PC-9 (cell line): ENCODE measurements around the gene ZACN.

ENCODE experiments used
- CTCF ChIP-seq: fragments of 200-600 bp; sonication (generic); conservative IDR thresholded peaks from 2 replicates; pipeline ENCODE4 v1.6.1; 2017; ENCODE audit warnings: mixed run types, antibody characterized with exemption, mild to moderate bottlenecking, moderate library complexity
- EZH2 ChIP-seq: fragments of 200-600 bp; sonication (generic); IDR thresholded peaks from 2 replicates; pipeline ENCODE4 v1.8.0; 2017; ENCODE audit warnings: antibody characterized with exemption, low read depth

GRCh38 chr17:76094046-76094445, 15.1 kb downstream of the ZACN start:
- no peak for TF ChIP-seq CTCF
- TF ChIP-seq EZH2, result no peak
